ENCODE data around the gene HERC5. TPM values are rescaled to one million over a fixed set of nuclear protein-coding genes. Genes with fewer than 3 reads are reported as not detected.
"Not testable (repeated sequence)": the region's sequence is repeated elsewhere in the genome, so short reads cannot be mapped to it uniquely, and the experiment has no call there.

The HERC5 gene
- total and polyA plus RNA-seq, 2 donors, result 6.5 to 9.1 TPM

DNA sequence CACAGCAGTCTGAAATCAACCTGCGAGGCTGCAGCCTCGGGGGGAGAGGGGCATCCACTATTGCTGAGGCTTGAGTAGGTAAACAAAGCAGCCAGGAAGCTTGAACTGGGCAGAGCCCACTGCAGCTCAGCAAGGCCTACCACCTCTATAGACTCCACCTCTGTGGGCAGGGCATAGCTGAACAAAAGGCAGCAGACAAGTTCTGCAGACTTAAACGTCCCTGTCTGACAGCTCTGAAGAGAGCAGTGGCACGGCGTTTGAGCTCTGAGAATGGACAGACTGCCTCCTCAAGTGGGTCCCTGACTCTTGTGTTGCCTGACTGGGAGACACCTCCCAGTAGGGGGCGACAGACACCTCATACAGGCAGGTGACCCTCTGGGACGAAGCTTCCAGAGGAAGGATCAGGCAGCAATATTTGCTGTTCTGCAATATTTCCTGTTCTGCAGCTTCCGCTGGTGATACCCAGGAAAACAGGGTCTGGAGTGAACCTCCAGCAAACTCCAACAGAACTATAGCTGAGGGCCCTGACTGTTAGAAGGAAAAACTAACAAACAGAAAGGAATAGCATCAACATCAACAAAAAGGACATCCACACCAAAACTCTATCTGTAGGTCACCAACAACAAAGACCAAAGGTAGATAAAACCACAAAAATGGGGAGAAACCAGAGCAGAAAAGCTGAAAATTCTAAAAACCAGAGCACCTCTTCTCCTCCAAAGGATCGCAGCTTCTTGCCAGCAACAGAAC is 82.6 kb downstream of the HERC5 start:
- not testable (repeated sequence) for H3K36me3 ChIP-seq (ENCODE audit: insufficient read depth); H3K27ac ChIP-seq (ENCODE audit: low read depth); H3K4me3 ChIP-seq (ENCODE audit: low read depth, low read length); DNase-seq (ENCODE audit: extremely low spot score); H3K4me1 ChIP-seq (ENCODE audit: insufficient read depth)
- WGBS, result 28% methylated on average over 9 of the region's 9 CpGs

DNA sequence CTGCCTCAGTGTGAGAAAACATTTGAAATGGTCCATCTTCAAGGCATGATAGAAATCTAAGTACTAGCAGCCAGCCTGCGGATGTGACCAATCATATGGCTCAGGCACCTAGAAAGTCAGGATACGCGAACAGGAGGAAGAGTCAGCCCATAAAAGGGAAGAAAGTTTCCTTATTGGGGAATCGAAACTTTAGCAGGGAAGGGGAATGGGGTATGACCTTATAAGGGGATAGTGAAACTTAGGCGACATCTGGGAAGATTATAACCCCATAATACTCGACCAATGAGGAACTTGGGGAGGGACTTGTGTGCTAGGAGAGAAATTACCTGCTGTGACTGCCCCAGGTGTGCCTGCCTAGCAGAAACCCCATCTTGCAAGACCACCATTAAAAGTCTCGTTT is 92.9 kb downstream of the HERC5 start:
- Histone ChIP-seq H3K36me3 (ENCODE audit: insufficient read depth) (no peaks in the 10 kb centered on the region), H3K4me3 (ENCODE audit: low read depth, low read length) (no peak overlapping the region)
- 90% methylated on average over 7 of the region's 7 CpGs for WGBS

More for the DNA sequence above, 92.9 kb downstream of the HERC5 start:
- no peak for DNase-seq (ENCODE audit: extremely low spot score)
- H3K27ac ChIP-seq (ENCODE audit: low read depth), result no peak overlapping the region
- H3K4me1 ChIP-seq (ENCODE audit: insufficient read depth), result no peaks in the 10 kb centered on the region

Other genes starting within 250 kb of the HERC5 start
- gene PPM1K, start 172.6 kb upstream of the HERC5 start, total RNA-seq, result 56.4 TPM
- gene PPM1K, start 172.6 kb upstream of the HERC5 start, polyA plus RNA-seq, result 7.1 TPM
- 10.0 TPM for gene HERC6, start 78.3 kb upstream of the HERC5 start, total RNA-seq
- 4.6 TPM for gene HERC6, start 78.3 kb upstream of the HERC5 start, polyA plus RNA-seq
- 74.6 TPM for gene PYURF, start 66.7 kb downstream of the HERC5 start, total RNA-seq
- 137 TPM for gene PYURF, start 66.7 kb downstream of the HERC5 start, polyA plus RNA-seq
- 30.8 TPM for gene HERC3, start 135.4 kb downstream of the HERC5 start, total RNA-seq
- 18.1 TPM for gene HERC3, start 135.4 kb downstream of the HERC5 start, polyA plus RNA-seq
- gene NAP1L5, start 240.7 kb downstream of the HERC5 start, total RNA-seq, result 19.4 TPM
- gene NAP1L5, start 240.7 kb downstream of the HERC5 start, polyA plus RNA-seq, result 10.2 TPM

Data from urinary bladder (tissue), 4 donors.